Natural killer cell (primary cell): ENCODE data around the gene LCN9. TPM values are rescaled to one million over a fixed set of nuclear protein-coding genes. Genes with fewer than 3 reads are reported as not detected.

Experiments
- ATAC-seq, 3 donors: fragments of 150-1000 bp in 2 of 3; fragments of 200-7000 bp in 1 of 3; cut with Tn5 transposase; 1 replicate in 1 of 3; 2 replicates in 2 of 3; pipeline ENCODE4 v1.10.0; 2021; ENCODE audit warnings: mild to moderate bottlenecking in 2 of 3, moderate library complexity in 2 of 3
- DNase-seq, 2 donors: peaks; one replicate each; pipeline versions ENCODE4 v3.0.0 to v3.0.0-alpha.2; 2013 to 2021; ENCODE audit warnings: mixed read lengths in 1 of 2
- H3K27ac ChIP-seq: one replicate; pipeline ENCODE4 v1.5.1; 2013; ENCODE audit warnings: mild to moderate bottlenecking, low read length
- H3K27me3 ChIP-seq: one replicate; pipeline ENCODE4 v1.6.1; 2013; ENCODE audit warnings: low read length; ENCODE audit not compliant: control insufficient read depth, insufficient read depth
- H3K36me3 ChIP-seq: one replicate; pipeline ENCODE4 v1.6.1; 2013; ENCODE audit warnings: low read length; ENCODE audit not compliant: control insufficient read depth, insufficient read depth
- H3K4me1 ChIP-seq: one replicate; pipeline ENCODE4 v1.6.1; 2013; ENCODE audit warnings: low read length; ENCODE audit not compliant: control insufficient read depth, insufficient read depth
- H3K4me3 ChIP-seq: one replicate; pipeline ENCODE4 v1.5.1; 2013; ENCODE audit warnings: low read length
- H3K9me3 ChIP-seq: one replicate; pipeline ENCODE4 v1.6.1; 2013; ENCODE audit warnings: low read length; ENCODE audit not compliant: control insufficient read depth, insufficient read depth
- H3K27ac Mint-ChIP-seq, 2 donors: one replicate each; pipeline ENCODE4 v1.8.0; 2022; ENCODE audit warnings: mild to moderate bottlenecking in 2 of 2, mixed read lengths in 2 of 2, moderate library complexity in 1 of 2
- H3K27me3 Mint-ChIP-seq, 2 donors: one replicate each; pipeline ENCODE4 v1.8.0; 2022; ENCODE audit warnings: low read depth in 2 of 2, mixed read lengths in 2 of 2
- H3K36me3 Mint-ChIP-seq: one replicate; pipeline ENCODE4 v1.8.0; 2022; ENCODE audit warnings: mixed read lengths
- H3K4me1 Mint-ChIP-seq, 2 donors: one replicate each; pipeline ENCODE4 v1.8.0; 2022; ENCODE audit warnings: mixed read lengths in 2 of 2
- H3K4me3 Mint-ChIP-seq: one replicate; pipeline ENCODE4 v1.8.0; 2022; ENCODE audit warnings: mild to moderate bottlenecking, moderate library complexity, mixed read lengths
- H3K9me3 Mint-ChIP-seq, 2 donors: one replicate each; pipeline ENCODE4 v1.8.0; 2022; ENCODE audit warnings: mixed read lengths in 2 of 2
- WGBS: methylation state at CpG from one replicate; pipeline ENCODE4 v1.1.7; 2013; ENCODE audit warnings: missing lambda C conversion rate; ENCODE audit not compliant: insufficient coverage; 5-methylcytosine and 5-hydroxymethylcytosine counted together
- intact Hi-C: fragments of 100-400 bp; cut with micrococcal nuclease; formaldehyde crosslinking; loops from one replicate; pipeline ENCODE4 v1.14.2; 2022
- total RNA-seq, 4 donors: library from RNA; stranded (reverse); fragments of 120-200 nt in 1 of 4; gene quantifications; one replicate each; pipeline versions ENCODE4 v1.2.3 to v1.2.4, GENCODE V29; 2013 to 2022
- TF ChIP-seq, protein P1 (sequence below): fragments of 200-600 bp; IDR thresholded peaks from one replicate; pipeline ENCODE4 v1.8.0; 2022; ENCODE audit warnings: antibody characterized with exemption

The LCN9 gene
- total RNA-seq, 3 donors from 2014 or later (not counting 1 experiment from before 2014, with no cell fraction given) = not detected

DNA sequence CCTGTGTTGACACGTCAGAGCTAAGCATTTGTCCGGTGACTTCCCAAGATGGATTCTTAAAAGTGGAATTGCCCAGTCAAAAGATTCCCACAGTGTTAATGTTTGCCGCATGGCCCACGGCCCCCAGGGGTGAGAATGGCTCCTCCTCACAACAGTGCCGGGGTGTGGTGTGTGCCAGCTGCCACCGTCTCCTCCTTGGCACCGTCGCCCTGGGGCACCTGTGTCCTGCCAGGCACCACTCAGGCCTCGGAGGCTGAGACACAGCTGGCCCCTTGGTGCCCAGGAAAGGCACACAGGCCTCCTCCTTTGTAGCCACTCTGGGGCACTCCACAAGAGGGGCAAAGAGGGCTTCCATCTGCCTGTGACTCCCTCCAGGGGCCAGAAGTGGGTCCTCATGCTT lies 43.2 kb downstream of the LCN9 start:
- DNase-seq (no peak), ATAC-seq (no peak)
- Mint-ChIP-seq H3K27me3 (peaks cover 5 to 18% of the 10 kb centered on the region in 2 donors), H3K4me3 (no peak overlapping the region), H3K27ac (no peak overlapping the region), H3K36me3 (no peaks in the 10 kb centered on the region), H3K4me1 (no peaks in the 10 kb centered on the region), H3K9me3 (no peaks in the 10 kb centered on the region)
- no peaks in the 10 kb centered on the region for H3K9me3 ChIP-seq
- 84% methylated on average over 9 of the region's 9 CpGs for WGBS
- peaks cover 13% of the 10 kb centered on the region for H3K4me1 ChIP-seq
- H3K27ac ChIP-seq = no peak overlapping the region
- H3K4me3 ChIP-seq = no peak overlapping the region
- H3K36me3 ChIP-seq = no peaks in the 10 kb centered on the region
- peaks cover 6% of the 10 kb centered on the region for H3K27me3 ChIP-seq
- TF ChIP-seq, protein P1, sequence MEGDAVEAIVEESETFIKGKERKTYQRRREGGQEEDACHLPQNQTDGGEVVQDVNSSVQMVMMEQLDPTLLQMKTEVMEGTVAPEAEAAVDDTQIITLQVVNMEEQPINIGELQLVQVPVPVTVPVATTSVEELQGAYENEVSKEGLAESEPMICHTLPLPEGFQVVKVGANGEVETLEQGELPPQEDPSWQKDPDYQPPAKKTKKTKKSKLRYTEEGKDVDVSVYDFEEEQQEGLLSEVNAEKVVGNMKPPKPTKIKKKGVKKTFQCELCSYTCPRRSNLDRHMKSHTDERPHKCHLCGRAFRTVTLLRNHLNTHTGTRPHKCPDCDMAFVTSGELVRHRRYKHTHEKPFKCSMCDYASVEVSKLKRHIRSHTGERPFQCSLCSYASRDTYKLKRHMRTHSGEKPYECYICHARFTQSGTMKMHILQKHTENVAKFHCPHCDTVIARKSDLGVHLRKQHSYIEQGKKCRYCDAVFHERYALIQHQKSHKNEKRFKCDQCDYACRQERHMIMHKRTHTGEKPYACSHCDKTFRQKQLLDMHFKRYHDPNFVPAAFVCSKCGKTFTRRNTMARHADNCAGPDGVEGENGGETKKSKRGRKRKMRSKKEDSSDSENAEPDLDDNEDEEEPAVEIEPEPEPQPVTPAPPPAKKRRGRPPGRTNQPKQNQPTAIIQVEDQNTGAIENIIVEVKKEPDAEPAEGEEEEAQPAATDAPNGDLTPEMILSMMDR = no peak
- intact Hi-C loops = no loop called here

DNA sequence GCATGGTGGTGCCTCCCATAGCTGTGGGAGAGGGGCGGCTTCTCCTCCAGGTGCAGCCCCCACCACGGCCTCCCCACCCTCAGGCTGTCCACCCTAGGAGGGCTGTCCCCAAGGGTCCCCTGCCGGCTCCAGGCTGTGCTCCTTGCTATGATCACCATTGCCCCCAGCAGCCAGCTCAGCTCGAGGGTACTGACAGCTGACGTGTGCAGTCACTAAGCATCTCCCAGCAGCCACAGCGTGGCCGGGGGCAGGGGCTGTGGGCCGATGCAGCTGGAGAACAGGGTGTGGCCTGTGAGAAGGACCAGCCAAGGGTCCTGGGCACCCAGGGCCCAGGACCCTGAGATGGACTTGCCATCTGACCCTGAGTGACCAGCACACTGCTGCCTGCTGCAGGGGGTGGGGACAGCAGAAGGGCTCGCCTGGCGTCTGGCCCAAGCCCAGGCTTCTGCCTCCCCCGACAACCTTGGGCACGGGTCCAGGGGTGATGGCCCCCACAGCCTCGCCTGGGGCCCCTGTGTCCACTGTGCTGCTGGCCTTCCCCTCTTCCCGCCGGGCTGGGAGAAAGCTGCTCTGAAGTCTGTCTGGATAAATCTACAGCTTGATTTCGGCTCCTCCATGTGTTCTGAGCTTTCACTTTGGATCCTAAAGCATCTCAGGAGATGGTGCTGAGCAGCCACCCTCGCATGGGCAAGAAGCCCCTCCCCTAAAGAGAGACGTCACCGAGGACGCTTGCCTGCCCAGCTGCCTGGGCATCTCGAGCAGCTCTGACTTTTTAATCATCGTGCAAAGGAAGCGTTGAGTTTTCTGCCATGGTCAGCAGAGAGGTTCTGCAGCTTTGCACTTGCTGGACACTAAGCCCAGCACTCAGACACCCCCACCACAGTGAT lies 44.4 kb downstream of the LCN9 start:
- 61% methylated on average over 23 of the region's 23 CpGs for WGBS
- Histone ChIP-seq H3K9me3 (no peaks in the 10 kb centered on the region), H3K4me1 (peaks cover under 1% of the 10 kb centered on the region), H3K36me3 (no peaks in the 10 kb centered on the region), H3K27me3 (peaks cover 3% of the 10 kb centered on the region), H3K4me3 (no peak overlapping the region), H3K27ac (no peak overlapping the region)
- DNase-seq = no peak
- Mint-ChIP-seq H3K4me3 (no peak overlapping the region), H3K36me3 (no peaks in the 10 kb centered on the region), H3K9me3 (no peaks in the 10 kb centered on the region), H3K4me1 (no peaks in the 10 kb centered on the region), H3K27me3 (peaks cover 8 to 18% of the 10 kb centered on the region in 2 donors), H3K27ac (no peak overlapping the region)
- intact Hi-C loops = no loop called here
- no peak for ATAC-seq
- TF ChIP-seq, protein P1 = no peak

DNA sequence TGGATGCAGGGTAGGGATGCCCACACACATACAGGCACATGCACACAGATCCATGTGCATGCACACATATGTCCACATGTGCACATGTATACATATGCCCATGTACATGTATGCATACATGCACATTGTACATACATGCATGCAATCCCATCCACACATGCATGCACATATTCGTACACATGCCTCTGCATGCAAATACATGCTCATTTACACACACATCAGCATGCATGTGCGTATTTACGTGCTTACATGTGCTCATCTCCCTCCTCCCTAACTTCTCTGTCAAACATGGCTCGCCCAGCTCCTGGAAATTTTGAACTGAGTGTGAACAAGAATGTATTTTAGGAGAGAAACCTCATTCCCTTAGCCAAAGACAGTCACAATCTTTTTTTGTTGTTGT lies 45.1 kb downstream of the LCN9 start:
- Mint-ChIP-seq H3K27ac (no peak overlapping the region), H3K27me3 (peaks cover 8 to 18% of the 10 kb centered on the region in 2 donors), H3K4me1 (no peaks in the 10 kb centered on the region), H3K36me3 (no peaks in the 10 kb centered on the region), H3K4me3 (no peak overlapping the region), H3K9me3 (no peaks in the 10 kb centered on the region)
- H3K4me3 ChIP-seq = no peak overlapping the region
- 93% methylated on average over 3 of the region's 4 CpGs for WGBS
- DNase-seq (no peak), ATAC-seq (no peak)
- H3K27ac ChIP-seq = no peak overlapping the region
- H3K27me3 ChIP-seq = no peaks in the 10 kb centered on the region
- intact Hi-C loops = no loop called here
- H3K4me1 ChIP-seq = no peaks in the 10 kb centered on the region
- TF ChIP-seq, protein P1 = no peak
- no peaks in the 10 kb centered on the region for H3K9me3 ChIP-seq
- no peaks in the 10 kb centered on the region for H3K36me3 ChIP-seq
